GM12801 (cell line): ENCODE measurements around the gene ZMIZ1.

Source experiments
- CTCF ChIP-seq: IDR thresholded peaks from one replicate; pipeline ENCODE4 v1.5.1; 2011; ENCODE audit warnings: control low read depth; ENCODE audit not compliant: insufficient read length; ENCODE audit errors: extremely low read depth

The ZMIZ1 gene

GRCh38 chr10:79097021-79097872 lies 28.5 kb downstream of the ZMIZ1 start:
- no peak for TF ChIP-seq CTCF

GRCh38 chr10:79098061-79098460 lies 29.3 kb downstream of the ZMIZ1 start:
- no peak for TF ChIP-seq CTCF

GRCh38 chr10:79098596-79099015 lies 29.8 kb downstream of the ZMIZ1 start:
- no peak for TF ChIP-seq CTCF

GRCh38 chr10:79099898-79100448 lies 31.2 kb downstream of the ZMIZ1 start:
- TF ChIP-seq CTCF: no peak

GRCh38 chr10:79100771-79101170 lies 32.0 kb downstream of the ZMIZ1 start:
- TF ChIP-seq CTCF: no peak

GRCh38 chr10:79101560-79102497 lies 33.1 kb downstream of the ZMIZ1 start:
- no peak for TF ChIP-seq CTCF

- no peak for TF ChIP-seq CTCF
Measured at GRCh38 chr10:79102498-79102874, 33.7 kb downstream of the ZMIZ1 start.
